Smooth muscle cell (in vitro differentiated cells): ENCODE data around the gene SLC47A1. TPM values are rescaled to one million over a fixed set of nuclear protein-coding genes. Genes with fewer than 3 reads are reported as not detected.
A peak's percentile ranks its signal among the peaks of the same experiment; 100 is the strongest.

Source experiments
- DNase-seq: peaks from one replicate; lab custom pipeline; 2025; ENCODE audit not compliant: unreplicated experiment; lab: John Stamatoyannopoulos, UW
- H2AFZ ChIP-seq: fragments of 200-600 bp; sonication (generic); 2 replicates; pipeline ENCODE4 v1.6.0; 2016; ENCODE audit warnings: antibody characterized with exemption, low read depth, mild to moderate bottlenecking
- H3F3A ChIP-seq: fragments of 200-600 bp; sonication (generic); 2 replicates; pipeline ENCODE4 v1.6.0; 2017; ENCODE audit warnings: antibody characterized with exemption, low read depth
- H3K27ac ChIP-seq: fragments of 200-600 bp; sonication (generic); 2 replicates; pipeline ENCODE4 v1.5.1; 2016; ENCODE audit warnings: low read depth, mild to moderate bottlenecking
- H3K27me3 ChIP-seq: fragments of 200-600 bp; sonication (generic); 2 replicates; pipeline ENCODE4 v1.6.1; 2016; ENCODE audit warnings: low read depth, mild to moderate bottlenecking
- H3K36me3 ChIP-seq: fragments of 200-600 bp; sonication (generic); 2 replicates; pipeline ENCODE4 v1.5.1; 2016; ENCODE audit warnings: low read depth
- H3K4me1 ChIP-seq: fragments of 200-600 bp; sonication (generic); 2 replicates; pipeline ENCODE4 v1.5.1; 2016; ENCODE audit warnings: low read depth
- H3K4me2 ChIP-seq: fragments of 200-600 bp; sonication (generic); 2 replicates; pipeline ENCODE4 v1.6.0; 2016; ENCODE audit warnings: mild to moderate bottlenecking
- H3K4me3 ChIP-seq: fragments of 200-600 bp; sonication (generic); 2 replicates; pipeline ENCODE4 v1.5.1; 2016; ENCODE audit warnings: mild to moderate bottlenecking
- H3K79me2 ChIP-seq: fragments of 200-600 bp; sonication (generic); 2 replicates; pipeline ENCODE4 v1.6.0; 2016; ENCODE audit warnings: low read depth, mild to moderate bottlenecking
- H3K9ac ChIP-seq: fragments of 200-600 bp; sonication (generic); 2 replicates; pipeline ENCODE4 v1.6.0; 2016; ENCODE audit warnings: low read depth
- H3K9me3 ChIP-seq: fragments of 200-600 bp; sonication (generic); replicated peaks from 2 replicates; pipeline ENCODE4 v1.5.1; 2016; ENCODE audit warnings: low read depth
- H4K20me1 ChIP-seq: fragments of 200-600 bp; sonication (generic); 2 replicates; pipeline ENCODE4 v1.6.0; 2016; ENCODE audit warnings: low read depth
- WGBS: methylation state at CpG from one replicate; pipeline ENCODE4 v1.1.7; 2016; ENCODE audit warnings: low lambda C conversion rate; 5-methylcytosine and 5-hydroxymethylcytosine counted together
- polyA plus RNA-seq: library from polyadenylated mRNA; unstranded; fragments of >200 nt; fragmentation: Nextera tagmentation; extraction: Ambion mirVana; gene quantifications from 2 replicates; pipeline ENCODE4 v1.2.1, GENCODE V29; 2016
- total RNA-seq: library from RNA; depleted of rRNA; stranded (reverse); fragments of >200 nt; gene quantifications from 2 replicates; pipeline ENCODE4 v1.2.3, GENCODE V29; 2014
- TF ChIP-seq, protein P1 (sequence below): fragments of 200-600 bp; sonication (generic); IDR thresholded peaks from 2 replicates; pipeline ENCODE4 v1.5.1; 2017; ENCODE audit warnings: borderline replicate concordance, mild to moderate bottlenecking, antibody characterized with exemption; ENCODE audit not compliant: insufficient read depth, poor library complexity, severe bottlenecking

Gene SLC47A1
- total and polyA plus RNA-seq, 2 experiments from 2014 or later: 2.5 TPM; not detected in 1

- Histone ChIP-seq H3K27ac (no peak overlapping the region), H3K79me2 (no peaks in the 10 kb centered on the region), H4K20me1 (no peaks in the 10 kb centered on the region), H3K27me3 (peaks cover 37% of the 10 kb centered on the region), H3K4me3 (peak overlapping the region; percentile 62), H3K36me3 (no peaks in the 10 kb centered on the region), H3K9me3 (no peaks in the 10 kb centered on the region), H3K4me1 (no peaks in the 10 kb centered on the region), H3K9ac (no peak overlapping the region), H3K4me2 (peak overlapping the region; percentile 92), H3F3A (no peaks in the 10 kb centered on the region), H2AFZ (no peak overlapping the region)
- 43% methylated on average over 19 of the region's 19 CpGs for WGBS
- DNase-seq: no peak
- TF ChIP-seq, protein P1, sequence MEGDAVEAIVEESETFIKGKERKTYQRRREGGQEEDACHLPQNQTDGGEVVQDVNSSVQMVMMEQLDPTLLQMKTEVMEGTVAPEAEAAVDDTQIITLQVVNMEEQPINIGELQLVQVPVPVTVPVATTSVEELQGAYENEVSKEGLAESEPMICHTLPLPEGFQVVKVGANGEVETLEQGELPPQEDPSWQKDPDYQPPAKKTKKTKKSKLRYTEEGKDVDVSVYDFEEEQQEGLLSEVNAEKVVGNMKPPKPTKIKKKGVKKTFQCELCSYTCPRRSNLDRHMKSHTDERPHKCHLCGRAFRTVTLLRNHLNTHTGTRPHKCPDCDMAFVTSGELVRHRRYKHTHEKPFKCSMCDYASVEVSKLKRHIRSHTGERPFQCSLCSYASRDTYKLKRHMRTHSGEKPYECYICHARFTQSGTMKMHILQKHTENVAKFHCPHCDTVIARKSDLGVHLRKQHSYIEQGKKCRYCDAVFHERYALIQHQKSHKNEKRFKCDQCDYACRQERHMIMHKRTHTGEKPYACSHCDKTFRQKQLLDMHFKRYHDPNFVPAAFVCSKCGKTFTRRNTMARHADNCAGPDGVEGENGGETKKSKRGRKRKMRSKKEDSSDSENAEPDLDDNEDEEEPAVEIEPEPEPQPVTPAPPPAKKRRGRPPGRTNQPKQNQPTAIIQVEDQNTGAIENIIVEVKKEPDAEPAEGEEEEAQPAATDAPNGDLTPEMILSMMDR: no peak
These were observed 1.0 kb downstream of the SLC47A1 start for GRCh38 chr17:19534562-19535149.

DNA sequence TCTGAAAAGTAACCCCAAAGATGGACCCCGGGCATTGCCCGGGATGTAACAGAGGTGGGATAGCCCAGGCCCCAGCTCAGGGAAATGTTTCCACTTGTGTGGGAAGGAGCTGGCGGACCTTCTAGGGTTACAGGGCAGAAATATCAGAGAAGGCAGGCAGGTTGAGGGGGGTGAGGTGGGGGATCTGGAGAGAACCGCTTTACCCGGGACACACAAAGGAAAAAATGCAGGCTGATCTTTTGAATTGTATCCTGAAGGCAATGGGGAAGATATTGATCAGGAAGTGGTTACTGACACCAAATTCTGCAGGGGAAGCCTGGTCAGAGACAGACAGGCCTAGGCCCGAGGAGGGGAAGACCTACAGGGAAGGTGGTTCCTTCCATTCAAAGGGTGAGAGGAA lies 3.5 kb downstream of the SLC47A1 start:
- Histone ChIP-seq H4K20me1 (no peaks in the 10 kb centered on the region), H3K36me3 (no peaks in the 10 kb centered on the region), H3F3A (no peaks in the 10 kb centered on the region), H3K27me3 (peaks cover 37% of the 10 kb centered on the region), H3K9ac (no peak overlapping the region), H3K4me2 (no peak overlapping the region), H3K27ac (no peak overlapping the region), H3K79me2 (no peaks in the 10 kb centered on the region), H2AFZ (no peak overlapping the region), H3K9me3 (no peaks in the 10 kb centered on the region), H3K4me3 (no peak overlapping the region), H3K4me1 (no peaks in the 10 kb centered on the region)
- no peak for DNase-seq
- TF ChIP-seq, protein P1: no peak
- WGBS: 70% methylated on average over 6 of the region's 6 CpGs

GRCh38 chr17:19538095-19539039 lies 4.7 kb downstream of the SLC47A1 start:
- H4K20me1 ChIP-seq: no peaks in the 10 kb centered on the region
- no peak overlapping the region for H3K4me3 ChIP-seq
- no peak overlapping the region for H2AFZ ChIP-seq
- no peaks in the 10 kb centered on the region for H3K9me3 ChIP-seq
- H3K9ac ChIP-seq: no peak overlapping the region
- peaks cover 30% of the 10 kb centered on the region for H3K27me3 ChIP-seq
- WGBS: 93% methylated on average over 14 of the region's 14 CpGs
- H3F3A ChIP-seq: no peaks in the 10 kb centered on the region
- no peak overlapping the region for H3K4me2 ChIP-seq
- H3K36me3 ChIP-seq: no peaks in the 10 kb centered on the region
- no peak overlapping the region for H3K27ac ChIP-seq
- no peak for DNase-seq
- no peaks in the 10 kb centered on the region for H3K4me1 ChIP-seq
- TF ChIP-seq, protein P1: no peak
- no peaks in the 10 kb centered on the region for H3K79me2 ChIP-seq
